OCI-LY1 (cell line): ENCODE measurements around the gene FAM168A.

Experiments used
- H2AFZ ChIP-seq: fragments of 200-600 bp; sonication (generic), shearing (Covaris generic); 2 replicates; pipeline ENCODE4 v1.6.0; 2014; ENCODE audit warnings: antibody characterized with exemption, mild to moderate bottlenecking, low read length
- H3F3A ChIP-seq: fragments of 200-600 bp; sonication (generic), shearing (Covaris generic); 2 replicates; pipeline ENCODE4 v1.6.0; 2014; ENCODE audit warnings: mild to moderate bottlenecking, antibody characterized with exemption, low read length, moderate library complexity; ENCODE audit not compliant: insufficient read depth
- H3K27ac ChIP-seq: fragments of 200-600 bp; sonication (generic); 2 replicates; pipeline ENCODE4 v1.5.1; 2014; ENCODE audit warnings: low read length, mixed run types, mild to moderate bottlenecking, low read depth; ENCODE audit not compliant: poor library complexity, severe bottlenecking
- H3K27me3 ChIP-seq: fragments of 200-600 bp; sonication (generic); 2 replicates; pipeline ENCODE4 v1.6.0; 2014; ENCODE audit warnings: antibody characterized with exemption, mild to moderate bottlenecking, low read length, moderate library complexity; ENCODE audit not compliant: insufficient read depth
- H3K36me3 ChIP-seq: fragments of 200-600 bp; sonication (generic); 2 replicates; pipeline ENCODE4 v1.6.1; 2014; ENCODE audit warnings: mild to moderate bottlenecking, antibody characterized with exemption, low read length, moderate library complexity, mixed read lengths; ENCODE audit not compliant: insufficient read depth
- H3K4me1 ChIP-seq: fragments of 200-600 bp; sonication (generic); 2 replicates; pipeline ENCODE4 v1.5.1; 2014; ENCODE audit warnings: mild to moderate bottlenecking, low read length, moderate library complexity; ENCODE audit not compliant: insufficient read depth, severe bottlenecking
- H3K4me2 ChIP-seq: fragments of 200-600 bp; sonication (generic), shearing (Covaris generic); 2 replicates; pipeline ENCODE4 v1.6.1; 2014; ENCODE audit warnings: low read length
- H3K4me3 ChIP-seq: fragments of 200-600 bp; sonication (generic); 2 replicates; pipeline ENCODE4 v1.5.1; 2014; ENCODE audit warnings: low read length, low read depth, mild to moderate bottlenecking, mixed read lengths; ENCODE audit not compliant: poor library complexity, severe bottlenecking
- H3K79me2 ChIP-seq: fragments of 200-600 bp; shearing (Covaris generic); 2 replicates; pipeline ENCODE4 v1.6.1; 2016; ENCODE audit warnings: mixed run types, low read length, mixed read lengths; ENCODE audit not compliant: insufficient read depth
- H3K9ac ChIP-seq: fragments of 200-600 bp; sonication (generic), shearing (Covaris generic); 2 replicates; pipeline ENCODE4 v1.6.1; 2014; ENCODE audit warnings: mild to moderate bottlenecking, low read length, mixed read lengths
- H3K9me2 ChIP-seq: fragments of 200-600 bp; sonication (generic), shearing (Covaris generic); 2 replicates; pipeline ENCODE4 v1.6.1; 2014; ENCODE audit warnings: low read depth, mild to moderate bottlenecking, low read length, mixed read lengths
- H3K9me3 ChIP-seq: fragments of 200-600 bp; shearing (Covaris generic); 2 replicates; pipeline ENCODE4 v1.6.1; 2014; ENCODE audit warnings: low read length, mixed read lengths
- H4K20me1 ChIP-seq: fragments of 200-600 bp; sonication (generic), shearing (Covaris generic); 2 replicates; pipeline ENCODE4 v1.6.0; 2016; ENCODE audit warnings: mild to moderate bottlenecking, low read length; ENCODE audit not compliant: insufficient read depth
- EZH2 ChIP-seq: fragments of 200-600 bp; sonication (generic), shearing (Covaris generic); IDR thresholded peaks from 2 replicates; pipeline ENCODE4 v1.8.0; 2017; ENCODE audit warnings: borderline replicate concordance, mixed run types, mild to moderate bottlenecking, antibody characterized with exemption, low read length, moderate library complexity, mixed read lengths
- TF ChIP-seq, protein P1 (sequence below): fragments of 200-600 bp; sonication (generic), shearing (Covaris generic); IDR thresholded peaks from 2 replicates; pipeline ENCODE4 v1.5.1; 2017; ENCODE audit warnings: mild to moderate bottlenecking, antibody characterized with exemption, low read length, moderate library complexity, mixed read lengths

The FAM168A gene

DNA sequence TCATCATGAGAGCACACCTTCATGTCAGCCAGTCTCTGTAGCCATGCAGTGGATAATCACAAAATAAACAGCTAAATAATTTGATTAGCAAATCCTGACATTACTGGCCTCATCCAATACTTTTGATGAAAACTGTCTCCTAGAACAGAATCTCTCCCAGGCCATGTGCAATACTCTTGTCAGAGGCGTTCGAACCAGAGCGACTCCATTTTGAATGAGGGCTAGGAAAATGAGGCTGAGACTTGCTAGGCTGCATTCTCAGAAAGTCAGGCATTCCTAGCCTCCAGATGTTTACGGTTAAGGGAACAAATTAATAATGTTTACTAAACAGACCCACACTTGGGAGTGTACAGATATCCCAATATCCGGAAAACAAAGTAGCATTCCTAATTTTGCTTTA lies 69.9 kb downstream of the FAM168A start:
- Histone ChIP-seq H3F3A (no peaks in the 10 kb centered on the region), H3K4me1 (no peaks in the 10 kb centered on the region), H3K4me3 (no peak overlapping the region), H2AFZ (no peak overlapping the region), H3K79me2 (no peaks in the 10 kb centered on the region), H3K9ac (no peak overlapping the region), H3K4me2 (no peak overlapping the region), H3K9me2 (no peaks in the 10 kb centered on the region), H3K9me3 (no peaks in the 10 kb centered on the region), H3K27ac (no peak overlapping the region), H3K27me3 (no peaks in the 10 kb centered on the region), H3K36me3 (no peaks in the 10 kb centered on the region), H4K20me1 (no peaks in the 10 kb centered on the region)
- no peak for TF ChIP-seq EZH2
- TF ChIP-seq, protein P1, sequence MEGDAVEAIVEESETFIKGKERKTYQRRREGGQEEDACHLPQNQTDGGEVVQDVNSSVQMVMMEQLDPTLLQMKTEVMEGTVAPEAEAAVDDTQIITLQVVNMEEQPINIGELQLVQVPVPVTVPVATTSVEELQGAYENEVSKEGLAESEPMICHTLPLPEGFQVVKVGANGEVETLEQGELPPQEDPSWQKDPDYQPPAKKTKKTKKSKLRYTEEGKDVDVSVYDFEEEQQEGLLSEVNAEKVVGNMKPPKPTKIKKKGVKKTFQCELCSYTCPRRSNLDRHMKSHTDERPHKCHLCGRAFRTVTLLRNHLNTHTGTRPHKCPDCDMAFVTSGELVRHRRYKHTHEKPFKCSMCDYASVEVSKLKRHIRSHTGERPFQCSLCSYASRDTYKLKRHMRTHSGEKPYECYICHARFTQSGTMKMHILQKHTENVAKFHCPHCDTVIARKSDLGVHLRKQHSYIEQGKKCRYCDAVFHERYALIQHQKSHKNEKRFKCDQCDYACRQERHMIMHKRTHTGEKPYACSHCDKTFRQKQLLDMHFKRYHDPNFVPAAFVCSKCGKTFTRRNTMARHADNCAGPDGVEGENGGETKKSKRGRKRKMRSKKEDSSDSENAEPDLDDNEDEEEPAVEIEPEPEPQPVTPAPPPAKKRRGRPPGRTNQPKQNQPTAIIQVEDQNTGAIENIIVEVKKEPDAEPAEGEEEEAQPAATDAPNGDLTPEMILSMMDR, result no peak

DNA sequence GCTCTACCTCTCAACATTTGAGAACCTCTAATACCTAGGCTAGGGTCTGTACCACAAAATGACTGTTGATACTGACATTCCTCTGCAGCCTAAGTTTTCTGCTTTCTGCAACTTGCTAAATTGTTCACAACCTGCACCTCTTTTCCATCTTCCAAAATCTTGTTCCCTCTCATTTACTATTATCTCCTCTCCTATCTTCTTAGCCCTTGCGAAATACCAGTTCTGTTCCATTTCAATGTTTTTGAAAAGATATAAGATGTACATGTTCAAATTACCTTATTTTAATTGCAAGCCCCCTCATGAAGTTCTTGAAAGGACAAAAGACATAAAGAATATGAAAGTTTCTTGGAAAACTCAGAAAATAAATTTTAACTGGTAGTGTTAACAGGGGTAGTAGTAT lies 72.3 kb downstream of the FAM168A start:
- no peak for TF ChIP-seq EZH2
- TF ChIP-seq, protein P1, result no peak

DNA sequence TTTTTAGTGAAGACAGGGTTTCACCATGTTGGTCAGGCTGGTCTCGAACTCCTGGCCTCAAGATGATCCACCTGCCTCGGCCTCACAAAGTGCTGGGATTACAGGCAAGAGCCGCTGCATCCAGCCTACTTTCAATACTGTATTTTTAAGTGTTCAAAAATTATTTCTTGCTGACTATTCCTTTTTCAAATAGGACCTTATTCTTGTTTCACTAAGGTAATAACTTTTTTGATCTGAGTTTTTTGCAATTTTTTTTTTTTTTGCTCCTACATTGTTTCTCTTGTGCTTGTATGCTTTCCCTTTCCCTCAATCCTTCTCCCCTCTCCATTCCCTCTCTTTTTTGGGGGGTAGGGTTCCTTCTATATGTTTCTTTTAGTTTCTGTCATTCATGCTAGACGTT lies 73.1 kb downstream of the FAM168A start:
- H3K9me2 ChIP-seq, result no peaks in the 10 kb centered on the region
- no peaks in the 10 kb centered on the region for H3F3A ChIP-seq
- H4K20me1 ChIP-seq, result no peaks in the 10 kb centered on the region
- no peak overlapping the region for H3K9ac ChIP-seq
- TF ChIP-seq, protein P1, result no peak
- no peak for TF ChIP-seq EZH2
- no peaks in the 10 kb centered on the region for H3K9me3 ChIP-seq
- no peak overlapping the region for H3K4me3 ChIP-seq
- H3K27ac ChIP-seq, result no peak overlapping the region
- H3K4me1 ChIP-seq, result peaks cover 12% of the 10 kb centered on the region
- H3K79me2 ChIP-seq, result no peaks in the 10 kb centered on the region
- H3K36me3 ChIP-seq, result no peaks in the 10 kb centered on the region
- H3K27me3 ChIP-seq, result no peaks in the 10 kb centered on the region
- no peak overlapping the region for H2AFZ ChIP-seq
- H3K4me2 ChIP-seq, result no peak overlapping the region

More for the DNA sequence above, 72.3 kb downstream of the FAM168A start:
- Histone ChIP-seq H3K9ac (no peak overlapping the region), H3K4me1 (peaks cover 7% of the 10 kb centered on the region), H3K4me2 (no peak overlapping the region), H3K4me3 (no peak overlapping the region), H3K79me2 (no peaks in the 10 kb centered on the region), H3K27ac (no peak overlapping the region), H4K20me1 (no peaks in the 10 kb centered on the region), H3K9me3 (no peaks in the 10 kb centered on the region), H3K9me2 (no peaks in the 10 kb centered on the region), H3F3A (no peaks in the 10 kb centered on the region), H3K27me3 (no peaks in the 10 kb centered on the region), H2AFZ (no peak overlapping the region), H3K36me3 (no peaks in the 10 kb centered on the region)
